Heart left ventricle (tissue), 16 donors: ENCODE results near the gene PEAK1. TPM values are rescaled to one million over a fixed set of nuclear protein-coding genes. Genes with fewer than 3 reads are reported as not detected.
A peak's percentile ranks its signal among the peaks of the same experiment; 100 is the strongest.

Experiments
- ATAC-seq, 4 donors: fragments of 200-7000 bp; cut with Tn5 transposase; one replicate each; pipeline ENCODE4 v1.9.1; 2020 to 2022; ENCODE audit warnings: moderate library complexity in 4 of 4, mild to moderate bottlenecking in 3 of 4, moderate number of reproducible peaks in 1 of 4
- DNase-seq, 5 donors: peaks; one replicate each; pipeline ENCODE4 v3.0.0-alpha.2; 2020
- H3K27ac ChIP-seq, 12 donors: fragments of 200-600 bp; sonication (generic) in 4 of 12; one replicate each; pipeline versions ENCODE4 v1.5.0 to v1.8.0; 2016 to 2022; ENCODE audit warnings: mild to moderate bottlenecking in 2 of 12
- H3K27me3 ChIP-seq, 9 donors: fragments of 200-600 bp; sonication (generic) in 2 of 9; one replicate each; pipeline versions ENCODE4 v1.5.1 to v1.8.0; 2016 to 2022; ENCODE audit warnings: mild to moderate bottlenecking in 3 of 9
- H3K36me3 ChIP-seq, 9 donors: fragments of 200-600 bp; sonication (generic) in 2 of 9; one replicate each; pipeline versions ENCODE4 v1.5.0 to v1.8.0; 2018 to 2022; ENCODE audit warnings: mild to moderate bottlenecking in 2 of 9
- H3K4me1 ChIP-seq, 12 donors: fragments of 200-600 bp; sonication (generic) in 4 of 12; one replicate each; pipeline versions ENCODE4 v1.5.0 to v1.8.0; 2016 to 2022; ENCODE audit warnings: mild to moderate bottlenecking in 3 of 12
- H3K4me3 ChIP-seq, 12 donors: fragments of 200-600 bp; sonication (generic) in 4 of 12; one replicate each; pipeline versions ENCODE4 v1.5.0 to v1.8.0; 2017 to 2022; ENCODE audit warnings: mild to moderate bottlenecking in 9 of 12, moderate library complexity in 4 of 12
- H3K9me3 ChIP-seq, 12 donors: fragments of 200-600 bp; sonication (generic) in 4 of 12; one replicate each; pipeline versions ENCODE4 v1.5.0 to v1.8.0; 2016 to 2022; ENCODE audit warnings: mild to moderate bottlenecking in 1 of 12
- CTCF ChIP-seq, 12 donors: fragments of 200-600 bp; sonication (generic) in 4 of 12; IDR thresholded peaks; one replicate each; pipeline versions ENCODE4 v1.5.0 to v1.8.0; 2018 to 2022; ENCODE audit warnings: antibody characterized with exemption in 12 of 12, mild to moderate bottlenecking in 5 of 12
- POLR2A ChIP-seq, 2 donors: fragments of 450-650 bp; IDR thresholded peaks; one replicate each; pipeline ENCODE4 v1.6.1; 2017; ENCODE audit warnings: antibody characterized with exemption in 2 of 2, mild to moderate bottlenecking in 2 of 2, moderate library complexity in 2 of 2
- WGBS, 4 donors: extraction: QIAGEN DNeasy Blood & Tissue Kit in 2 of 4; methylation state at CpG; one replicate each; pipeline versions ENCODE4 v1.1.5 to v1.1.7; 2013 to 2018; 5-methylcytosine and 5-hydroxymethylcytosine counted together
- intact Hi-C, 10 donors: fragments of 100-400 bp; cut with DNase I; formaldehyde crosslinking; loops; one replicate each; pipeline versions ENCODE4 v1.11.1 to v1.14.2; 2022
- polyA plus RNA-seq, 2 donors: library from polyadenylated mRNA; stranded (reverse); fragments of 200-250 nt; gene quantifications; one replicate each; pipeline ENCODE4 v1.2.3, GENCODE V29; 2013
- total RNA-seq, 9 donors: library from RNA; depleted of rRNA in 2 of 9; stranded (reverse); fragments of >200 nt in 2 of 9; fragmentation: NEBNext Ultra II Directional in 3 of 9; extraction: Animal tissue kit (Norgen Biotek cat#: 25700) in 3 of 9; gene quantifications; one replicate each; pipeline versions ENCODE4 v1.1.0 to v1.2.4, GENCODE V29; 2016 to 2023
- donor health status: ischemic (EF 13 %, LVEDD 7.1; RV severe dilation, severe dysfunction).
- donor health status: healthy with polysubstance abuse.
- donor health status: DM: no; HTN: yes; CAD: no.
- donor health status: DM: no; HTN: no; CAD: no.
- donor health status: ischemic (EF 25% LVEDD 6.9; RV normal size, moderate dysfunction).
- donor health status: ischemic (EF 25% LVEDD 5.7; RV mildly dilated, moderate dysfunction).
- donor health status: healthy.
- donor health status: DM: yes; HTN: yes; CAD: no.
- donor health status: ischemic (EF 35%, LVEDD 5.7; RV mildly dilated, moderate dysfunction).
- donor health status: nonischemic (EF 11% LVEDD 7.7; RV severe dilation, severe dysfunction).
- donor health status: DM: yes; HTN: yes; CAD: no.
- donor health status: PGD.
- donor health status: ischemic (EF 29% LVEDD 5.4; RV normal size, mild dysfunction).
- donor health status: nonischemic (EF 23%, LVEDD 6.1; RV moderate dilation, normal function).

PEAK1 gene
- total and polyA plus RNA-seq, 11 donors, result 12.8 to 139 (median 86.3) TPM

- ATAC-seq, result no peak
- no peak for DNase-seq
- Histone ChIP-seq H3K27me3 (no peaks in the 10 kb centered on the region), H3K9me3 (no peaks in the 10 kb centered on the region), H3K4me1 (peaks cover 0 to 51% (median 40%) of the 10 kb centered on the region in 12 donors), H3K36me3 (no peaks in the 10 kb centered on the region), H3K27ac (peak overlapping the region in 1 of 12 donors; percentile 9), H3K4me3 (no peak overlapping the region)
- TF ChIP-seq POLR2A (IDR thresholded peaks at IDR 0.05) (no peak), CTCF (IDR thresholded peaks at IDR 0.05) (no peak)
- intact Hi-C loops, result no loop called here
- WGBS, 4 donors, result 60 to 75% (median 63%) methylated on average over 3 of the region's 3 CpGs
These were observed 91.9 kb downstream of the PEAK1 start for GRCh38 chr15:77327844-77328529.

- peaks cover 0 to 51% (median 40%) of the 10 kb centered on the region in 12 donors for H3K4me1 ChIP-seq
- no peaks in the 10 kb centered on the region for H3K36me3 ChIP-seq
- ATAC-seq, result no peak
- no peak for DNase-seq
- peak overlapping the region in 3 of 12 donors; percentile 13 to 20 (median 15) for H3K27ac ChIP-seq
- no peaks in the 10 kb centered on the region for H3K27me3 ChIP-seq
- intact Hi-C loops, result no loop called here
- H3K4me3 ChIP-seq, result no peak overlapping the region
- WGBS, 4 donors, result 55 to 58% (median 57%) methylated on average over 2 of the region's 2 CpGs
- no peaks in the 10 kb centered on the region for H3K9me3 ChIP-seq
- TF ChIP-seq POLR2A (IDR thresholded peaks at IDR 0.05) (no peak), CTCF (IDR thresholded peaks at IDR 0.05) (no peak)
These were observed 92.7 kb downstream of the PEAK1 start for GRCh38 chr15:77327168-77327567.

GRCh38 chr15:77326366-77326765, 93.5 kb downstream of the PEAK1 start:
- intact Hi-C loops, result no loop called here
- H3K4me3 ChIP-seq, result no peak overlapping the region
- H3K9me3 ChIP-seq, result no peaks in the 10 kb centered on the region
- ATAC-seq, result no peak
- WGBS, 4 donors, result 70 to 77% (median 75%) methylated on average over 2 of the region's 2 CpGs
- peak overlapping the region in 1 of 12 donors; percentile 13 for H3K27ac ChIP-seq
- H3K36me3 ChIP-seq, result no peaks in the 10 kb centered on the region
- DNase-seq, result no peak
- TF ChIP-seq CTCF (IDR thresholded peaks at IDR 0.05), result no peak
- no peak for TF ChIP-seq POLR2A (IDR thresholded peaks at IDR 0.05)
- H3K4me1 ChIP-seq, result peaks cover 0 to 51% (median 40%) of the 10 kb centered on the region in 12 donors
- no peaks in the 10 kb centered on the region for H3K27me3 ChIP-seq

GRCh38 chr15:77312523-77312922, 107.4 kb downstream of the PEAK1 start:
- ATAC-seq (no peak), DNase-seq (no peak)
- TF ChIP-seq CTCF (IDR thresholded peaks at IDR 0.05) (no peak), POLR2A (IDR thresholded peaks at IDR 0.05) (no peak)
- intact Hi-C loops, result no loop called here
- Histone ChIP-seq H3K4me1 (peaks cover 0 to 40% (median 10%) of the 10 kb centered on the region in 12 donors), H3K36me3 (no peaks in the 10 kb centered on the region), H3K9me3 (no peaks in the 10 kb centered on the region), H3K4me3 (no peak overlapping the region), H3K27me3 (no peaks in the 10 kb centered on the region), H3K27ac (no peak overlapping the region)
- WGBS, 4 donors, result 49 to 61% (median 55%) methylated on average over 1 of the region's 1 CpG
